Nephron (organoid): ENCODE results near the gene GRIN2C.

Experiments
- H3K27ac Mint-ChIP-seq, 3 experiments: 2 replicates each; pipeline ENCODE4 v1.8.0; 2020; ENCODE audit warnings: mixed read lengths in 3 of 3, mild to moderate bottlenecking in 2 of 3, moderate library complexity in 1 of 3
- H3K27me3 Mint-ChIP-seq: 2 replicates; pipeline ENCODE4 v1.8.0; 2021; ENCODE audit warnings: low read depth, mild to moderate bottlenecking, moderate library complexity, mixed read lengths
- H3K36me3 Mint-ChIP-seq: 2 replicates; pipeline ENCODE4 v1.8.0; 2020; ENCODE audit warnings: low read depth, mixed read lengths
- H3K4me1 Mint-ChIP-seq: 2 replicates; pipeline ENCODE4 v1.8.0; 2020; ENCODE audit warnings: mixed read lengths
- H3K4me3 Mint-ChIP-seq, 3 experiments: 2 replicates each; pipeline ENCODE4 v1.8.0; 2020; ENCODE audit warnings: mild to moderate bottlenecking in 3 of 3, mixed read lengths in 3 of 3, moderate library complexity in 2 of 3
- H3K9me3 Mint-ChIP-seq: 2 replicates; pipeline ENCODE4 v1.8.0; 2020; ENCODE audit warnings: mixed read lengths
- TF ChIP-seq, protein P1 (sequence below), 3 experiments: fragments of 200-600 bp; sonication (generic); IDR thresholded peaks; one replicate each; pipeline ENCODE4 v1.5.0; 2021; ENCODE audit warnings: antibody characterized with exemption in 3 of 3; ENCODE audit not compliant: unreplicated experiment in 3 of 3

Gene GRIN2C

DNA sequence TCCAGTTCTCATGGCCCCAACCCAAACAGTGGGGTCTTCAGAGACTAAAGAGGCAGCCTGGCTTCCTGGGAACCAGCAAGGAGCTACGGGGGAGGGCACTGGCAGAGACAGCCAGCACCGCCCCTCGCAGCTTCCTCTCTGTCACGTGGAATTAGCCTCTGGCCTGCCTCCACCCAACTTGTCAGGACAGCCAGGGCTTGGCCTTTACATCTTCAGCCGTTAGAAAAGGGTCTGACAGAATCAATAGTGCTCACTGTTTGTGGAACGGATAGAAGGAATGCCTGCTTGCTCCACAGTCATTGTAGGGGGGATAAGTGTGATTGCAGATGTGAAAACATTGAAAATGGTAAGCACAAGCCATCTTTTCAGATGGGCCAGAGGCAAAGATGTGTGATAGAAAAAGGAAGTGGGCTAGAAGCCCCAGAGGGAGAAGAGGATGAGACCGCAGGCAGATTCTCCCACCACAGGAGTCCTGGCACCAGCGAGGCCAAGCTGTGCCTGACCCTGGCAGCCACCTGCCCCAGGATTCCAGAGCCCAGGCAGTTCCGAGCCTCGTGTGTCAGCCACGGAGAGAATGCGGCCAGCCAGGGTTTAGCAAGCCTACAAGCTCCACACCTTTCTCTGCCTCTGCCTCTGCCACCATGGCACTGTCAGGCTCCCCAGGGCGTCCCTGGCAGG is 18.6 kb downstream of the GRIN2C start:
- peaks cover 29% of the 10 kb centered on the region for H3K4me1 Mint-ChIP-seq
- H3K36me3 Mint-ChIP-seq: peaks cover 16% of the 10 kb centered on the region
- H3K27ac Mint-ChIP-seq: peak overlapping the region in 2 of 3 experiments; percentile 61 to 67
- H3K9me3 Mint-ChIP-seq: no peaks in the 10 kb centered on the region
- H3K4me3 Mint-ChIP-seq: peak overlapping the region; percentile 17 to 55 (median 25)
- TF ChIP-seq, protein P1, sequence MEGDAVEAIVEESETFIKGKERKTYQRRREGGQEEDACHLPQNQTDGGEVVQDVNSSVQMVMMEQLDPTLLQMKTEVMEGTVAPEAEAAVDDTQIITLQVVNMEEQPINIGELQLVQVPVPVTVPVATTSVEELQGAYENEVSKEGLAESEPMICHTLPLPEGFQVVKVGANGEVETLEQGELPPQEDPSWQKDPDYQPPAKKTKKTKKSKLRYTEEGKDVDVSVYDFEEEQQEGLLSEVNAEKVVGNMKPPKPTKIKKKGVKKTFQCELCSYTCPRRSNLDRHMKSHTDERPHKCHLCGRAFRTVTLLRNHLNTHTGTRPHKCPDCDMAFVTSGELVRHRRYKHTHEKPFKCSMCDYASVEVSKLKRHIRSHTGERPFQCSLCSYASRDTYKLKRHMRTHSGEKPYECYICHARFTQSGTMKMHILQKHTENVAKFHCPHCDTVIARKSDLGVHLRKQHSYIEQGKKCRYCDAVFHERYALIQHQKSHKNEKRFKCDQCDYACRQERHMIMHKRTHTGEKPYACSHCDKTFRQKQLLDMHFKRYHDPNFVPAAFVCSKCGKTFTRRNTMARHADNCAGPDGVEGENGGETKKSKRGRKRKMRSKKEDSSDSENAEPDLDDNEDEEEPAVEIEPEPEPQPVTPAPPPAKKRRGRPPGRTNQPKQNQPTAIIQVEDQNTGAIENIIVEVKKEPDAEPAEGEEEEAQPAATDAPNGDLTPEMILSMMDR (IDR thresholded peaks at IDR 0.05; ENCODE audit: unreplicated experiment in 3 of 3): no peak
- peaks cover 49% of the 10 kb centered on the region for H3K27me3 Mint-ChIP-seq

DNA sequence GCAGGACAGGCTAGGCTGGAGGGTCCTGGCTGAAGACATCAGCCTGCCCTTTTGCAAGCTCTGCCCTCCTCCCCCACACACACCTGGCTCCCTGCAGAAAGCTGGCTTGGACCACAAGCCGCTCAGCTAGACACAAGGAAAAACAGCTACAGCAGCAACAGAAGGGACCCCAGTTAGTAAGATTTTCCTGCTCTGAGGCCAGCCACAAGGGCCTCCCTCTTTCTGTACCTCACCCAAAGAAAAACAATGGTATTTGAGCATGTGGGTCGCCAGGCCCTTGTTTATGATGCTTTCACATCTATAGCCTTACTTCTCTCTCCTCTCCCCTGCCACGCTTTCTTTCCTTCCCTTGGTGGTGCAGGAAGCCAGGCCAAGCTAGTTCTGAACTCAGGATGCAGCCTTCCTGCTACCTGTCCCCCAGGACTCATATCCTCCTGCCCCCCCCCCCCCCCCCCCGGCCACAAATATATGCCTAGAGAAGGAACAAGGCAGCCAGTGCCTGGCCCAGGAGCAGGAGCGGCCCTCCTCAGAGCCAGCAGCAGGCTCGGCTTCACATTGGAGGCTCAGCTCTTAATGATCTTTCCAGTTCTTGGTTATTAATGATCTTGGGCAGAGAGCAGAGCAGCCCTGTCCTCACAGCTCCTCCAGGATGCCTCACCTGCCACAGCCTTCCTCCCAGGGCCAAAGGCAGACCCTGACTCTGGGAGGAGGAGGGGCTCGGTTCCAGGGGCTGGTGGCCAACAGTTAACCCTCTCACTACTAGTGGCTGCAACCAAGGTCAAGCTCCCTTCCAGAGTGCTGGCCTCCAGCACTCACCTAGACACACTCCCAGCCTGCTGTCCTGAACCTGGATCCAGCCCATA is 19.5 kb downstream of the GRIN2C start:
- Mint-ChIP-seq H3K27me3 (peaks cover 40% of the 10 kb centered on the region), H3K36me3 (peaks cover 19% of the 10 kb centered on the region), H3K4me3 (no peak overlapping the region), H3K9me3 (no peaks in the 10 kb centered on the region), H3K27ac (peak overlapping the region in 1 of 3 experiments; percentile 67), H3K4me1 (peaks cover 29% of the 10 kb centered on the region)
- TF ChIP-seq, protein P1 (IDR thresholded peaks at IDR 0.05; ENCODE audit: unreplicated experiment in 3 of 3): no peak

DNA sequence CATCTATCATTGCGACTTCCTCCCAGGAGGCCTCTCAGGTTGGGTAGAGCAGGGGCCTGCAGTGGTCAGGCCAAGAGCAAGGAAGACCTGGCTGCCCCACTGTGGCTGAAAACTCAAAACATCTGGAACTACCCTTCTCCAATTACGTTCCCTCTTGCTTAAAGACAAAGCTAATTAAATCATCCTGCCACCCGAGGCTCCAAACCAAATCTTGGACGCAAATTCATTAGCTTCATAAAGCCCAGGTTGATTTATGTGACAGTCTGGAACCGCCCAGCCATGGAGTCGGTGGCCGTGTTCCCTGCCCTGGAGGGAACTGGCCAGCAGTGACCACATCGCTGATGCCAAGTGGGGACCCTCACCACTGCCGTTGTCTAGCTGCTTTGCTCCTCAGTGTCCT is 21.4 kb downstream of the GRIN2C start:
- Mint-ChIP-seq H3K9me3 (no peaks in the 10 kb centered on the region), H3K36me3 (peaks cover 19% of the 10 kb centered on the region), H3K27me3 (peaks cover 27% of the 10 kb centered on the region), H3K27ac (no peak overlapping the region), H3K4me1 (peaks cover 29% of the 10 kb centered on the region), H3K4me3 (no peak overlapping the region)
- TF ChIP-seq, protein P1 (IDR thresholded peaks at IDR 0.05; ENCODE audit: unreplicated experiment in 3 of 3): no peak

DNA sequence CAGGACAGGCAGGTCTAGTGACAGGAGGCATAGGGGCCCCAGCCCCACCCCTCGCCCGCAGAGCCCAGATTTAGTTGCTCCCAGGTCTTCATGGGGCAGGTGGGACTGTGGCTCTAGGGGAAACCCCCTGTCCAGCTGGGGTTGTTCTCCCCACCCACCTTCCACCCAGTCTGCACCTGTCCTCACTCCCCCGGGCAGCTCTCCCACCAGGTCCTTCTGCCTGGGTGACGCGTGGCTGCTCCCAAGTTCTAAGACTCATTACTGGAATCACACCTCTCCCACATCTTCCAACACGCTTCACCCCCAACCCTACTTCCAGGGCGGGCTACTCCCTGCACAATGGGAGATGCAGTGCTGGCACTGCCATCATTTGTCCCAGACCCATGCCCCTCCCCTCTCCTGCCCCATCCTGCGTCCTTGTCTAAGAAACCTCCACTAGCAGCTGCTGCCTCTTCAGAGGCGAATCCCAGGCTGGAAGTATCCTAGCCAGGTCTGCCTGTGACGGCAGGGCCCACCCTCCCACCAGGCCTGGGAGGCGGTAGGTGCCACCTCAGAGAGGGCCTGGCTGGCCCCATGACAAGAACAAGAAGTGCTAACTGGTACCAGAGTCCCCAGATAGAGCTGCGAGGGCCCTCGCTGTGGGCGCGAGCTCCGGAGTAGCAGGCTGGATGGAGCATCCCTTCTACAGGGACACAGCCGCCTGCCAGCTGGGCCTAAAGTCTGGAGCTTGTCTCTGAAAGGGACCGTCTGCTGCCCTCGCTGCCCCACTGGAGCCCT is 22.8 kb downstream of the GRIN2C start:
- H3K36me3 Mint-ChIP-seq: peaks cover 19% of the 10 kb centered on the region
- H3K4me3 Mint-ChIP-seq: no peak overlapping the region
- H3K4me1 Mint-ChIP-seq: peaks cover 27% of the 10 kb centered on the region
- H3K27me3 Mint-ChIP-seq: peaks cover 25% of the 10 kb centered on the region
- TF ChIP-seq, protein P1 (IDR thresholded peaks at IDR 0.05; ENCODE audit: unreplicated experiment in 3 of 3): no peak
- no peak overlapping the region for H3K27ac Mint-ChIP-seq
- H3K9me3 Mint-ChIP-seq: no peaks in the 10 kb centered on the region

DNA sequence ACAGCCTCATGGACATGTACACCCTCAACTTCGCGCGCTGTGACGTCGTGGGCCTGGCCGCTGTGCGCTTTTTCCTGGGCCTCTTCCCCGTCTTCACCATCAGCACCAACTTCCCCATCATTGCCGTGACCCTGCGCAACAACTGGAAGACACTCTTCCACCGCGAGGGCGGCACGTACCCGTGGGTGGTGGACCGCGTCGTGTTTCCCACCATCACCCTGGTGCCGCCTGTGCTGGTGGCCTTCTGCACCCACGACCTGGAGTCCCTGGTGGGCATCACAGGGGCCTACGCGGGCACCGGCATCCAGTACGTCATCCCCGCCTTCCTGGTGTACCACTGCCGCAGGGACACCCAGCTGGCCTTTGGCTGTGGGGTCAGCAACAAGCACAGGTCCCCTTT is 23.5 kb downstream of the GRIN2C start:
- peaks cover 21% of the 10 kb centered on the region for H3K4me1 Mint-ChIP-seq
- H3K27ac Mint-ChIP-seq: no peak overlapping the region
- H3K4me3 Mint-ChIP-seq: no peak overlapping the region
- peaks cover 23% of the 10 kb centered on the region for H3K27me3 Mint-ChIP-seq
- no peaks in the 10 kb centered on the region for H3K9me3 Mint-ChIP-seq
- TF ChIP-seq, protein P1 (IDR thresholded peaks at IDR 0.05; ENCODE audit: unreplicated experiment in 3 of 3): no peak
- peaks cover 25% of the 10 kb centered on the region for H3K36me3 Mint-ChIP-seq
